Right atrium auricular region (tissue), 2 donors: ENCODE results near the gene DLGAP1. TPM values are rescaled to one million over a fixed set of nuclear protein-coding genes. Genes with fewer than 3 reads are reported as not detected.

ENCODE experiments used
- DNase-seq: peaks from one replicate; pipeline ENCODE4 v3.0.0-alpha.2; 2019; ENCODE audit warnings: low spot score
- H3K27ac ChIP-seq, 2 donors: fragments of 200-600 bp; sonication (generic); 1 replicate in 1 of 2; 2 replicates in 1 of 2; pipeline ENCODE4 v1.5.1; 2016 to 2019
- H3K27me3 ChIP-seq, 2 donors: fragments of 200-600 bp; sonication (generic); one replicate each; pipeline versions ENCODE4 v1.5.1 to v1.6.0; 2017 to 2019
- H3K36me3 ChIP-seq: fragments of 200-600 bp; sonication (generic); one replicate; pipeline ENCODE4 v1.5.1; 2016
- H3K4me1 ChIP-seq, 2 donors: fragments of 200-600 bp; sonication (generic); one replicate each; pipeline versions ENCODE4 v1.5.1 to v1.6.0; 2017 to 2019
- H3K4me3 ChIP-seq, 2 donors: fragments of 200-600 bp; sonication (generic); 1 replicate in 1 of 2; 2 replicates in 1 of 2; pipeline ENCODE4 v1.5.1; 2017 to 2019; ENCODE audit warnings: mild to moderate bottlenecking in 1 of 2, moderate library complexity in 1 of 2
- H3K9me3 ChIP-seq, 2 donors: fragments of 200-600 bp; sonication (generic); one replicate each; pipeline ENCODE4 v1.5.1; 2019
- CTCF ChIP-seq, 2 donors: fragments of 200-600 bp; sonication (generic); IDR thresholded peaks; one replicate each; pipeline ENCODE4 v1.5.1; 2019; ENCODE audit warnings: antibody characterized with exemption in 2 of 2
- total RNA-seq, 2 donors: library from RNA; depleted of rRNA; stranded (reverse); fragments of >200 nt; gene quantifications; one replicate each; pipeline ENCODE4 v1.1.0, GENCODE V29; 2016

The DLGAP1 gene
- total RNA-seq, 2 donors from 2014 or later: 0.56 to 1.1 TPM

GRCh38 chr18:3921826-3922225 is 533.3 kb downstream of the DLGAP1 start:
- Histone ChIP-seq H3K27ac (no peak overlapping the region), H3K4me3 (no peak overlapping the region), H3K36me3 (no peaks in the 10 kb centered on the region), H3K4me1 (no peaks in the 10 kb centered on the region), H3K27me3 (no peaks in the 10 kb centered on the region), H3K9me3 (no peaks in the 10 kb centered on the region)
- TF ChIP-seq CTCF (IDR thresholded peaks at IDR 0.05): no peak
- DNase-seq: no peak

GRCh38 chr18:3920832-3921231 is 534.3 kb downstream of the DLGAP1 start:
- Histone ChIP-seq H3K9me3 (no peaks in the 10 kb centered on the region), H3K4me3 (no peak overlapping the region), H3K27ac (no peak overlapping the region), H3K36me3 (no peaks in the 10 kb centered on the region), H3K27me3 (no peaks in the 10 kb centered on the region), H3K4me1 (no peaks in the 10 kb centered on the region)
- DNase-seq: no peak
- TF ChIP-seq CTCF (IDR thresholded peaks at IDR 0.05): no peak

GRCh38 chr18:3919396-3920061 is 535.6 kb downstream of the DLGAP1 start:
- Histone ChIP-seq H3K4me3 (no peak overlapping the region), H3K4me1 (no peaks in the 10 kb centered on the region), H3K36me3 (no peaks in the 10 kb centered on the region), H3K27ac (no peak overlapping the region), H3K27me3 (no peaks in the 10 kb centered on the region), H3K9me3 (no peaks in the 10 kb centered on the region)
- no peak for DNase-seq
- TF ChIP-seq CTCF (IDR thresholded peaks at IDR 0.05): no peak

GRCh38 chr18:3916082-3916481 is 539.0 kb downstream of the DLGAP1 start:
- H3K27ac ChIP-seq: no peak overlapping the region
- no peaks in the 10 kb centered on the region for H3K36me3 ChIP-seq
- no peak for DNase-seq
- H3K9me3 ChIP-seq: no peaks in the 10 kb centered on the region
- H3K4me3 ChIP-seq: no peak overlapping the region
- TF ChIP-seq CTCF (IDR thresholded peaks at IDR 0.05): no peak
- H3K27me3 ChIP-seq: no peaks in the 10 kb centered on the region
- no peaks in the 10 kb centered on the region for H3K4me1 ChIP-seq

DNA sequence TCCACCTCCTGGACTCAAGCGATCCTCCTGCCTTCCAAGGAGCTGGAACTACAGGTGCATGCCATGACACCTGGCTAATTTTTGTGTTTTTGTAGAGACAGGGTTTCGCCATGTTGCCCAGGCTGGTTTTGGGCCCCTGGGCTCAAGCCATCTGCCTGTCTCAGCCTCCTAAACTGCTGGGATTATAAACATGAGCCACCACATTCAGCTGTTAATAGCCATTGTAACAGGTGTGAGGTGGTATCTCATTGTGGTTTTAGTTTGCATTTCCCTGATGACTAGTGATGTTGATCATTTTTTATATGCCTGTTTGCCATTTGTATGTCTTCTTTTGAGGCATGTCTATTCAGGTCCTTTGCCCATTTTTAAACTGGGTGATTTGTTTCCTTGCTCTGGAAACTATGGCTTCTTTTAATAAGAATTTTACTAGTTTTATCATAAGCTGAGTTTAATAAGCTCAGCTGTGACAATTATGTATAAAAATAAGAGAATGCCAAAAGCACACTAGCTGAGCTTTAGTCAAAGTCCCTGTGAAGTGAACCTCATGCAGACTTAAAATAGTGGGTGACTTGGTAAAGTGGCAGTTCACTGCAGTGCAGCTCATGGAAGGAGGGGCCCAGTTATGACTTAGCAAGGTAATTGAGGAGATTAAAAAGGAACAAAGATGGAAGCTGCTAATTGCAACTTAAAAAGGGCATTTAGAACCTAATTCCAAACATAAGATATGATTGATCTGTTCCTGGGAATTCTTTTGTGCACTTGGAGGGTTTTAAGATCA is 540.1 kb downstream of the DLGAP1 start:
- Histone ChIP-seq H3K27ac (no peak overlapping the region), H3K4me3 (no peak overlapping the region)

More for the DNA sequence above, 540.1 kb downstream of the DLGAP1 start:
- no peak for TF ChIP-seq CTCF (IDR thresholded peaks at IDR 0.05)
- no peaks in the 10 kb centered on the region for H3K9me3 ChIP-seq
- H3K4me1 ChIP-seq: no peaks in the 10 kb centered on the region
- H3K27me3 ChIP-seq: no peaks in the 10 kb centered on the region
- H3K36me3 ChIP-seq: no peaks in the 10 kb centered on the region
- DNase-seq: no peak
